ENCODE results near the gene IFT122.

GRCh38 chr3:129485721-129486663 lies 46.0 kb downstream of the IFT122 start:
- TF ChIP-seq CTCF (IDR thresholded peaks at IDR 0.05; ENCODE audit: insufficient read depth, low read depth, low read length) (no peak), EZH2 (IDR thresholded peaks at IDR 0.05; ENCODE audit: insufficient read depth, low read length) (no peak)
